GM12878 (cell line): ENCODE measurements around the gene UBC.

Source experiments
- CTCF ChIP-seq, 3 experiments: IDR thresholded peaks in 2 of 3; conservative IDR thresholded peaks in 1 of 3; 2 replicates each; pipeline ENCODE4 v1.5.1; 2011; ENCODE audit warnings: low read depth in 3 of 3, low read length in 3 of 3, mild to moderate bottlenecking in 3 of 3, control low read depth in 2 of 3, moderate library complexity in 2 of 3, inconsistent platforms in 1 of 3, mixed read lengths in 1 of 3; ENCODE audit not compliant: control insufficient read depth in 2 of 3, insufficient read depth in 1 of 3; ENCODE audit errors: extremely low read depth in 1 of 3
- GABPA ChIP-seq: IDR thresholded peaks from 2 replicates; pipeline ENCODE4 v1.6.1; 2014; ENCODE audit warnings: antibody characterized with exemption, low read depth, mild to moderate bottlenecking, inconsistent platforms
- POLR2A ChIP-seq: IDR thresholded peaks from 2 replicates; pipeline ENCODE4 v1.6.1; 2011; ENCODE audit warnings: low read depth, mild to moderate bottlenecking, low read length

- TF ChIP-seq CTCF (IDR thresholded peaks at IDR 0.05 in 2 of 3, conservative IDR thresholded peaks at IDR 0.05 in 1 of 3; ENCODE audit: control insufficient read depth in 2 of 3, extremely low read depth in 1 of 3, insufficient read depth in 1 of 3, low read depth in 3 of 3, low read length in 3 of 3) (no peak), POLR2A (no peak), GABPA (no peak)
Observed at GRCh38 chr12:124862768-124863415, 51.6 kb downstream of the UBC start.
